HG03064 (cell line): ENCODE results near the gene SHLD1.
A peak's percentile ranks its signal among the peaks of the same experiment; 100 is the strongest.
"Not testable (repeated sequence)": the region's sequence is repeated elsewhere in the genome, so short reads cannot be mapped to it uniquely, and the experiment has no call there.

ENCODE experiments used
- ATAC-seq: cut with Tn5 transposase; IDR thresholded peaks from one replicate; pipeline ENCODE4 v1.9.1; 2021; ENCODE audit warnings: low read depth; ENCODE audit not compliant: unreplicated experiment

Gene SHLD1

GRCh38 chr20:5779071-5779900 is 29.1 kb downstream of the SHLD1 start:
- no peak for ATAC-seq

- ATAC-seq, result no peak
Observed at GRCh38 chr20:5780846-5781217, 30.6 kb downstream of the SHLD1 start.

GRCh38 chr20:5781367-5781766 is 31.2 kb downstream of the SHLD1 start:
- not testable (repeated sequence) for ATAC-seq

GRCh38 chr20:5781798-5782750 is 31.9 kb downstream of the SHLD1 start:
- ATAC-seq, result no peak

GRCh38 chr20:5784735-5785134 is 34.5 kb downstream of the SHLD1 start:
- no peak for ATAC-seq

- no peak for ATAC-seq
Observed at GRCh38 chr20:5785146-5785545, 34.9 kb downstream of the SHLD1 start.

GRCh38 chr20:5786930-5787795 is 37.0 kb downstream of the SHLD1 start:
- ATAC-seq, result no peak

- no peak for ATAC-seq
Observed at GRCh38 chr20:5787796-5788165, 37.6 kb downstream of the SHLD1 start.

- no peak for ATAC-seq
Observed at GRCh38 chr20:5788385-5788895, 38.2 kb downstream of the SHLD1 start.

- no peak for ATAC-seq
Observed at GRCh38 chr20:5789827-5790226, 39.6 kb downstream of the SHLD1 start.

GRCh38 chr20:5793916-5794315 is 43.7 kb downstream of the SHLD1 start:
- no peak for ATAC-seq

GRCh38 chr20:5796331-5797040 is 46.3 kb downstream of the SHLD1 start:
- ATAC-seq, result no peak

GRCh38 chr20:5797165-5797564 is 47.0 kb downstream of the SHLD1 start:
- ATAC-seq, result no peak

- ATAC-seq, result peak; percentile 93
Observed at GRCh38 chr20:5797843-5798462, 47.8 kb downstream of the SHLD1 start.

- not testable (repeated sequence) for ATAC-seq
Observed at GRCh38 chr20:5803754-5804303, 53.6 kb downstream of the SHLD1 start.

- no peak for ATAC-seq
Observed at GRCh38 chr20:5806457-5807263, 56.5 kb downstream of the SHLD1 start.

GRCh38 chr20:5807431-5807830 is 57.2 kb downstream of the SHLD1 start:
- no peak for ATAC-seq

GRCh38 chr20:5808901-5809300 is 58.7 kb downstream of the SHLD1 start:
- ATAC-seq, result no peak
